HTR-8/SVneo (cell line): ENCODE measurements around the gene UBL4B.

Source experiments
- DNase-seq: peaks from one replicate; pipeline ENCODE4 v3.0.0; 2011; ENCODE audit warnings: low spot score, mixed read lengths; ENCODE audit not compliant: insufficient read length
- FAIRE-seq: peaks from 2 replicates; lab custom pipeline; 2011; peaks lifted over from hg19 to GRCh38; lab: Jason Lieb, UNC

Gene UBL4B

GRCh38 chr1:110112656-110113055 is 413 bp downstream of the UBL4B start:
- DNase-seq (no peak), FAIRE-seq (no peak)

GRCh38 chr1:110113551-110113950 is 1.3 kb downstream of the UBL4B start:
- DNase-seq: no peak
- FAIRE-seq: no peak

- FAIRE-seq (no peak), DNase-seq (no peak)
Measured at GRCh38 chr1:110114173-110114572, 1.9 kb downstream of the UBL4B start.

- DNase-seq: no peak
- FAIRE-seq: no peak
Measured at GRCh38 chr1:110114784-110115183, 2.5 kb downstream of the UBL4B start.

- DNase-seq (no peak), FAIRE-seq (no peak)
Measured at GRCh38 chr1:110118636-110119396, 6.6 kb downstream of the UBL4B start.

- no peak for DNase-seq
- FAIRE-seq: no peak
Measured at GRCh38 chr1:110119843-110120242, 7.6 kb downstream of the UBL4B start.

GRCh38 chr1:110120960-110121561 is 8.8 kb downstream of the UBL4B start:
- FAIRE-seq (no peak), DNase-seq (no peak)

- FAIRE-seq: no peak
- DNase-seq: no peak
Measured at GRCh38 chr1:110123224-110123623, 11.0 kb downstream of the UBL4B start.

GRCh38 chr1:110125810-110126209 is 13.6 kb downstream of the UBL4B start:
- no peak for DNase-seq
- FAIRE-seq: no peak

- FAIRE-seq (no peak), DNase-seq (no peak)
Measured at GRCh38 chr1:110130113-110130591, 17.9 kb downstream of the UBL4B start.

GRCh38 chr1:110130989-110131388 is 18.7 kb downstream of the UBL4B start:
- FAIRE-seq (no peak), DNase-seq (no peak)

GRCh38 chr1:110132682-110133081 is 20.4 kb downstream of the UBL4B start:
- no peak for FAIRE-seq
- no peak for DNase-seq

- no peak for DNase-seq
- no peak for FAIRE-seq
Measured at GRCh38 chr1:110133436-110133835, 21.2 kb downstream of the UBL4B start.

- DNase-seq (no peak), FAIRE-seq (no peak)
Measured at GRCh38 chr1:110134050-110134595, 21.9 kb downstream of the UBL4B start.

GRCh38 chr1:110135246-110135645 is 23.0 kb downstream of the UBL4B start:
- no peak for FAIRE-seq
- no peak for DNase-seq

GRCh38 chr1:110135666-110136065 is 23.4 kb downstream of the UBL4B start:
- DNase-seq: no peak
- FAIRE-seq: no peak

GRCh38 chr1:110136911-110137310 is 24.7 kb downstream of the UBL4B start:
- no peak for FAIRE-seq
- no peak for DNase-seq

- FAIRE-seq (no peak), DNase-seq (no peak)
Measured at GRCh38 chr1:110138956-110139355, 26.7 kb downstream of the UBL4B start.

- DNase-seq: no peak
- FAIRE-seq: no peak
Measured at GRCh38 chr1:110144366-110144765, 32.1 kb downstream of the UBL4B start.

GRCh38 chr1:110148961-110149360 is 36.7 kb downstream of the UBL4B start:
- no peak for FAIRE-seq

GRCh38 chr1:110150330-110151174 is 38.3 kb downstream of the UBL4B start, which contains the start of gene SLC6A17:
Gene SLC6A17, plus strand, starts transcription at chr1:110150494. Its CDS starts 16,436 bp downstream, at chr1:110166930.
- FAIRE-seq (peak; percentile 55), DNase-seq (peak; percentile 48)

More at GRCh38 chr1:110148961-110149360, 36.7 kb downstream of the UBL4B start:
- no peak for DNase-seq
